Thyroid gland (tissue), 4 donors: Measurements from ENCODE around the gene FOXC1. TPM values are rescaled to one million over a fixed set of nuclear protein-coding genes. Genes with fewer than 3 reads are reported as not detected.

Experiments
- DNase-seq, 2 donors: peaks; one replicate each; pipeline ENCODE4 v3.0.0-alpha.2; 2019
- H3K27ac ChIP-seq, 3 donors: fragments of 200-600 bp; sonication (generic); 1 replicate in 2 of 3; 2 replicates in 1 of 3; pipeline ENCODE4 v1.5.1; 2016 to 2019; ENCODE audit warnings: mild to moderate bottlenecking in 1 of 3, moderate library complexity in 1 of 3
- H3K27me3 ChIP-seq: fragments of 200-600 bp; sonication (generic); one replicate; pipeline ENCODE4 v1.5.1; 2019
- H3K36me3 ChIP-seq, 2 donors: fragments of 200-600 bp; sonication (generic); one replicate each; pipeline ENCODE4 v1.5.1; 2016 to 2019
- H3K4me1 ChIP-seq, 2 donors: fragments of 200-600 bp; sonication (generic); one replicate each; pipeline ENCODE4 v1.5.1; 2017 to 2019
- H3K4me3 ChIP-seq, 3 donors: fragments of 200-600 bp; sonication (generic); replicated peaks in 1 of 3; 1 replicate in 2 of 3; 2 replicates in 1 of 3; pipeline ENCODE4 v1.5.1; 2016; ENCODE audit warnings: mild to moderate bottlenecking in 1 of 3
- H3K9me3 ChIP-seq: fragments of 200-600 bp; sonication (generic); one replicate; pipeline ENCODE4 v1.5.1; 2017
- CTCF ChIP-seq, 6 experiments: fragments of 200-600 bp in 3 of 6; fragments of 450-650 bp in 3 of 6; sonication (generic) in 3 of 6; IDR thresholded peaks; one replicate each; pipeline ENCODE4 v1.5.1; 2016 to 2019; ENCODE audit warnings: antibody characterized with exemption in 6 of 6, mild to moderate bottlenecking in 2 of 6, inconsistent platforms in 1 of 6, moderate library complexity in 1 of 6
- POLR2A ChIP-seq, 2 donors: fragments of 450-650 bp; IDR thresholded peaks; one replicate each; pipeline ENCODE4 v1.6.1; 2017; ENCODE audit warnings: antibody characterized with exemption in 2 of 2, mild to moderate bottlenecking in 2 of 2, moderate library complexity in 1 of 2
- WGBS, 2 donors: methylation state at CpG; one replicate each; pipeline ENCODE4 v1.1.5; 2017; 5-methylcytosine and 5-hydroxymethylcytosine counted together
- intact Hi-C: fragments of 100-400 bp; cut with DNase I; formaldehyde crosslinking; loops from one replicate; pipeline ENCODE4 v1.15.1; 2023
- total RNA-seq, 4 donors: library from RNA; depleted of rRNA; stranded (reverse); fragments of >200 nt; gene quantifications; one replicate each; pipeline ENCODE4 v1.2.3, GENCODE V29; 2016

The FOXC1 gene
- total RNA-seq, 4 donors from 2014 or later = 3.8 to 8.1 (median 5.5) TPM

DNA sequence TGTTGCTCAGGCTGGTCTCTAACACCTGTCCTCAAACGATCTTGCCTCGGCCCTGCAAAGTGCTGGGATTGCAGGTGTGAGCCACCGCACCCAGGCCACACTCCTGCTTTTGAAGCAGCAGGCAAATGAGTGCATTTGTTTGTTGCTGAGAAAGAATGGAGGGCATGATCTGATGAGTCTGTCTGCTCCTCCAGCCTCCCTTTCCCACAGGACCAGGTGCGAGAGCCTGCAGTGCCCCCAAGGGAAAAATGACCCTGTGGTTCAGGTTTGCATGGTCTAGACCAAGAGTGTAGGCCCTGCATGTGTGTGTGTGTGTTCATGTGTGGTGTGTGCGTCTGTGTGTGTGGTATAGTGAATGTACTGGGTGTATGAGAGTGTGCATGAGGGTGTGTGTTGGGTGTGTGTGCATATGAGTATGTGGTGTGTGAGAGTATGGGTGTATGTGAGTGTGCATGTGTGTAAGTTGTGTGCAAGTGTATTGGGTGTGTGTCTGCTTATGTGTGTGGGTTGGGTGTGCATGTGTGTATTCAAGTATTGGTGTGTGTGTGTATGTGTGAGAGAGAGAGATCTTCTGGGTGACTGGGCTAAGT, 22.8 kb upstream of the FOXC1 start:
- TF ChIP-seq POLR2A (IDR thresholded peaks at IDR 0.05) (no peak), CTCF (IDR thresholded peaks at IDR 0.05) (no peak)
- intact Hi-C loops = no loop called here
- no peaks in the 10 kb centered on the region for H3K36me3 ChIP-seq
- 88 to 99% methylated on average over 5 of the region's 5 CpGs for WGBS, 2 donors
- no peak overlapping the region for H3K27ac ChIP-seq
- no peaks in the 10 kb centered on the region for H3K4me1 ChIP-seq
- no peak for DNase-seq
- H3K4me3 ChIP-seq = no peak overlapping the region
- H3K27me3 ChIP-seq = no peaks in the 10 kb centered on the region
- H3K9me3 ChIP-seq = no peaks in the 10 kb centered on the region

- H3K4me1 ChIP-seq = no peaks in the 10 kb centered on the region
- H3K36me3 ChIP-seq = no peaks in the 10 kb centered on the region
- no peak overlapping the region for H3K4me3 ChIP-seq
- no peak overlapping the region for H3K27ac ChIP-seq
- WGBS, 2 donors = 83 to 85% methylated on average over 7 of the region's 7 CpGs
- TF ChIP-seq CTCF (IDR thresholded peaks at IDR 0.05) (no peak), POLR2A (IDR thresholded peaks at IDR 0.05) (no peak)
- H3K27me3 ChIP-seq = no peaks in the 10 kb centered on the region
- intact Hi-C loops = no loop called here
- DNase-seq = no peak
- H3K9me3 ChIP-seq = no peaks in the 10 kb centered on the region
Measured at GRCh38 chr6:1587546-1587945, 22.2 kb upstream of the FOXC1 start.

DNA sequence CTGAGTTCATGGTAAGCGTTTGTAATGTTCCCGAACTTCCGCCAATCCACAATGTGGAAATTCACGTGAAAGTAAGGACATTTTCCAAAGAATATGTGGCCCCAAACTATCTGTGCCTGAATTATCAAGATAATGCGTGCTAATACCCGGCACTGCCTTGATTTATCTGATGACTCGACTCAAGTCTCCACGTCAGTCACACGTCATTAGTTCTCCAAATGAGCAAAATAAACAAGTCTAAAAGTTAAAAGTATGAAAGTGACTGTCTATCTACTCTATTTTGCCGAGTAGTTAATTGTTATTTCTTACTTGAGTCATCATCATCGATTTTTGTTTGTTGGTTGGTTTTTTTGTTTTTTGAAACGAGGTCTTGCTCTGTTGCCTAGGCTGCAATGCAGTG, 21.7 kb upstream of the FOXC1 start:
- intact Hi-C loops = no loop called here
- TF ChIP-seq POLR2A (IDR thresholded peaks at IDR 0.05) (no peak), CTCF (IDR thresholded peaks at IDR 0.05) (no peak)
- Histone ChIP-seq H3K4me3 (no peak overlapping the region), H3K27me3 (no peaks in the 10 kb centered on the region), H3K9me3 (no peaks in the 10 kb centered on the region), H3K36me3 (no peaks in the 10 kb centered on the region), H3K27ac (no peak overlapping the region), H3K4me1 (no peaks in the 10 kb centered on the region)
- WGBS, 2 donors = 92 to 94% methylated on average over 12 of the region's 12 CpGs
- DNase-seq = no peak

DNA sequence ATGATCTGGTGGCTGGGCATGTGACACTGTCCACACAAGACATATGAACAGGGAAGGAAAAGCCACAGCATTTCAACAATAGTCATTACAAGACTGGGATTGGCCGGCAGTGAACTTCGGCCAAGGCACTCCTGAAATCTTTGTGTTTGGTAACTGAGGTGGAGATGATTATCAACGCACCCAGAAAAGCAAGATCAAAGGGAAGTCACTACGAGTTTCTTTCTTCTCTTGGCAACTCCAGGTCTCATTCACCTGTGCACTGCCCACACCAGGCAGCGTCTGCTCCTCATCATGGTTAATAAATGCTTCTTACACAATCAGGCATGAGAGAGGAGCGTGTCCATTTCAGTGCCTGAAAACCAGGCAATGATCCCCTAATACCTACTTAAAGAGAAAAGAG, 20.5 kb upstream of the FOXC1 start:
- Histone ChIP-seq H3K9me3 (no peaks in the 10 kb centered on the region), H3K36me3 (no peaks in the 10 kb centered on the region), H3K27me3 (no peaks in the 10 kb centered on the region), H3K27ac (no peak overlapping the region), H3K4me1 (no peaks in the 10 kb centered on the region), H3K4me3 (no peak overlapping the region)
- DNase-seq = no peak
- intact Hi-C loops = no loop called here
- WGBS, 2 donors = 79 to 81% methylated on average over 6 of the region's 6 CpGs
- TF ChIP-seq POLR2A (IDR thresholded peaks at IDR 0.05) (no peak), CTCF (IDR thresholded peaks at IDR 0.05) (no peak)

DNA sequence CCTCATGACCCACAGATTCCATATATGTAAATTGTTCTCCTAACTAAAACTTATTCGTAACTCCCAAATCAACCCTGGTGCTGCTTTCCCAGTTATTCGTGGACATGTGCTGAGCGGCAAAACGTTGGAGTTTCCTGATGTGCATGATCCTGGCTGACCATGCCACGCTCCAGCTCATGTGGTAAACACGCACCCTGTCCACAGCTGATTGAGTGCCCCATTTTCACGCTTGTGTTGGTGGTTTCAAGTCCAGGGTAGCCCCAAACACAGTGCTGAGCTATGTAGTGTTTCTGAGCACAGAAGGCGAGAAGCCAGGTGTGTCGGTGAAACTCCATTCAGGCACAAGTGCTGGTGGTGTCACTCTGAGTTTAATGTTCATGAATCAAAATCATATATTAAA, 19.1 kb upstream of the FOXC1 start:
- intact Hi-C loops = loop anchor here (10.0 kb wide), 1 partner anchor 864 kb away; no protein-coding TSS in a partner anchor
- Histone ChIP-seq H3K27me3 (no peaks in the 10 kb centered on the region), H3K36me3 (no peaks in the 10 kb centered on the region), H3K4me1 (no peaks in the 10 kb centered on the region), H3K27ac (no peak overlapping the region), H3K9me3 (no peaks in the 10 kb centered on the region), H3K4me3 (no peak overlapping the region)
- no peak for TF ChIP-seq CTCF (IDR thresholded peaks at IDR 0.05)
- TF ChIP-seq POLR2A (IDR thresholded peaks at IDR 0.05) = no peak
- DNase-seq = no peak
- 88 to 90% methylated on average over 9 of the region's 9 CpGs for WGBS, 2 donors
